ENCODE results near the gene DYNC1I1.

DYNC1I1 gene

GRCh38 chr7:95793658-95794057 lies 21.3 kb downstream of the DYNC1I1 start:
- no peak for DNase-seq (ENCODE audit: low spot score)

DNA sequence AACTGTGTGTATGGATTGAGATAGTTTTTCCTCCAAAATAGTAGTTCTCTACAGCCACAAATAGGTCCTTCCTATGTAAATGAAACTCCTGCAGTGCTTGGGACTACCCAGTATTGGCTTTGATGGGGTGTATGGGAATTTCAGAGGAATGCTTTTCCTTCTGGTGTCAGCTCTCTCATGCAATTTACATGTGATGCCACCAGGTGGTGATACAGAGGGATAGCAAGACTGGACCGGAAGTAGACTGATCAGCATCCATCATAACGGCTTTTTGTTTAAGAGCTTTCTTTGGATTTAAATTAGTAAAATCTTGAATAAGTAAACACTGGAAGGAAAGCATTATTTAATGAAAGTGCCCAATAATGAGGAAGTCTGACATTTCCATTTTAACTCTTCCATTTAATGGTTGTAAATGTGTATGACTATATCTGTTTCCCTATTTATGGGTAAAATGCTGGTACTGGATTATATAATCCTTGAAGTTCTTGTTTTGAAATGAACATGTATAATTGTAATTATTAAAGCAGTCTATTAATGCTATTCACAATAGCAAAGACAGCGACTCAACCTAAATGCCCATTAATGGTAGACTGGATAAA lies 22.7 kb downstream of the DYNC1I1 start:
- no peak for DNase-seq (ENCODE audit: low spot score)

- no peak for DNase-seq (ENCODE audit: low spot score)
Measured at GRCh38 chr7:95796617-95797016, 24.3 kb downstream of the DYNC1I1 start.

GRCh38 chr7:95798401-95798930 lies 26.1 kb downstream of the DYNC1I1 start:
- DNase-seq (ENCODE audit: low spot score), result no peak

DNA sequence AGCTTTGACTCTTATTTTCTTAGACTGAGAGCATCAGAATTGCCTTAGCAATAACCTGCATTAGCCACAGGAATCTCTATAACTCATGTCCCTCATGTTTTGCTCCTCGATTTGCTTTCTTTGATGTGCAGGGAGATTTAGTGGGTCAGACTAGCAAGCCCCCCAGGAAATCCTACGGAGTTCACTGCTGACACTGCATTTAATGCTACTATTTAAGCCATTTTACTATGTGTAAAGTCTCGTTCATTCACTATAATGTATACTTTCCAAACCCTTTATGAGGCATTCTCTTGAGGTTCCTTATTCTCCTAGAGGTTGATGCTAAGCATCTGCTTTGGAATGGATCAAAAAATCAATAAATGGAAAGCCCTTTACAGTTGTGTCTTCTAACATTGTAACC lies 28.4 kb downstream of the DYNC1I1 start:
- DNase-seq (ENCODE audit: low spot score), result no peak

DNA sequence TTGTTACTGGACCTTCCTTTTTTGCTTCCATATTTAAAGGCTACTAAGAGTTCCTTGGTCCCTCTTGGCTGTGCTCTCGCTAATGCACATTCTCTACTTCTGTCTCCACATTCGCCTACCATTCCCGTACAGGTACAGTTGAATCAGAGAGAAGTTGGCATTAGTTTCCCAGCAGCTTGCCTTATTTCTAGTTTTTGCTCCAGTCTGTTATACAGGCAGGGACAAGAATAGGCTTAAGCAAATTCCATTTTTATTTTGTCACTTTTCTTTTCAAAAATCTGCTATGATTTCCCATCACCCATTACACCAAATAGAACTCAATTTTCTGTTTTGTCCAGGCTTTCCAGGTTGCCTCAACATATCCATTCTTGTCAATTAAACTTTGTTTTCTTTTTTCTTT lies 29.9 kb downstream of the DYNC1I1 start:
- DNase-seq (ENCODE audit: low spot score), result no peak

- no peak for DNase-seq (ENCODE audit: low spot score)
Measured at GRCh38 chr7:95804052-95804451, 31.7 kb downstream of the DYNC1I1 start.

DNA sequence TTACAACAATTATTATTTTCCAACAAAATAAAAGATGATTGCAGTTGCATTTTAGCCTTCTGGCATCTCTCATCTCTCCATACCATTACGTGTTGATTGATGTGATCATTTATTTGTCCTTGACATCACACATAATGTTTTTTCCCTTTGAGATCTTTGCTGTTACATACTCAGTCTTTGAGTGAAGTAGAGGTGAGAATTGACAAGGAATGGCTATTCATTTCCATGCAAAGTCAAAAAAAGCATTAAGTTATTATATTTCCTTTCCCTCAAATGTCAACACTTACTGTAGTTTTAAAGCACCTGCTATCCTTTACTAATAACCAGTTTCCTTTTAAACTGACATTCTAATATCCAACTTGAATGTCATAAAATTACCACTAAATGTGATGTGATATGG lies 33.6 kb downstream of the DYNC1I1 start:
- no peak for DNase-seq (ENCODE audit: low spot score)

DNA sequence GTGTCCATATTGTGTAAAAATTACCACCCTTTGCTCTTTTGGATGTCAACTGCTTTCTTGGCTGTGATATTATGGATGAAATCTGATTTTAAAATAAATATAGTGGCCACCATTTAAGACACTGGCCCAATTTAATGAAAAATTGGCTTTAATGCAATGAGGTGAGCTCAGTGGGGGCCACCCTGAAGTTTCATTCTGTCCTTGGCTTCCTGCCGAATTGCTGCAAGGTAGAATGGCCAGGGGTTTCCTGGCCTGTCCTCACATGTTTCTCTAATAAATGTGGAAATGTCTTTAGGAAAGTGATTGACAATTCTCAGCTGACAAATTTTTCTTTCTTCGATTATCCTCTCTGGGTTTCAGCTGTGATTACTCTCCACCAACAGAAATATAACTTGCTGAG lies 36.0 kb downstream of the DYNC1I1 start:
- DNase-seq (ENCODE audit: low spot score), result no peak

DNA sequence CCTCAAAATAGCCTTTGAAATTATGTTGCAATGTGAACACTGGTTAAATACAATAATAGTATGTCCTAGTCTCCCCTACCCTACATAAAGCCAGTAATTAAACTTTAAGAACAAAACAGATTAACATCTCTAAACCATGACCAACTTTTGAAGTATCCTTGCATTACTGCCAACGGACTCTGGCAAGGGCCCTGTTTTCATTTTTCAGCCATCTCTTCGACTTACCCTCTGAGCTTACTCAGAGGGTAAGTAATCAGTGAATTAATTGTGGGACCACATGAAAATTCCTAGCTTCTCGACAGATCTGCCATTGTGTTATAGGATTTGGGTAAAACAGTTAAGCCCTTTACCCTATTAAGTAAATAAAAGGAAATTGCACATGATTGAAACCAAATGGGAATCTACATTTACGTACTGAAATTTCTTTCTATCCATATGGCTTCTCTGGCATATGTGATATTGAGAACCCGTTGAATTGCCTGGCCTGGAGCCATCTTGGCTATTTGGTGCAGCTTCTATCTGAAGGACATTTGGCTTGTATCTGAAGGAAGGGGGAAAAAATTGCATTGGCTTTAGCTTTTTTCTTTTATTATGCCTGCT lies 39.6 kb downstream of the DYNC1I1 start:
- no peak for DNase-seq (ENCODE audit: low spot score)

- no peak for DNase-seq (ENCODE audit: low spot score)
Measured at GRCh38 chr7:95814721-95815120, 42.4 kb downstream of the DYNC1I1 start.

- DNase-seq (ENCODE audit: low spot score), result no peak
Measured at GRCh38 chr7:95817866-95818640, 45.7 kb downstream of the DYNC1I1 start.

DNA sequence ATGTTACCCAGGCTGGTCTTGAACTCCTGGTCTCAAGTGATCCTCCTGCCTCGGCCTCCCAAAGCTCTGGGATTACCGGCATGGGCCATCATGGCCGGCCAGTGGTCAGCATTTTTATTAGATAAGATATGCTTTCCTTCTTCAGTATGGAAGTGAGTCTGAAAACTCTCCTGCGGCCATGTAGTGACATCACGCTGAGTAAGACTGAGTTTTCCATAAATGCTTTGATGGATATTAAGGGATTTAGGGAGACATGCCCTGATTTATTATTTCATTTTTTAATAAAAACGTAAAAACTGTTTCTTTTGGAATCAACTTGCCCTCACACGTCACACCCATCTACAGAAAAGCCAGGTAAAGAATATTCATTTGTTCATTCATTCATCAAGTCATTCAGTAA lies 48.4 kb downstream of the DYNC1I1 start:
- no peak for DNase-seq (ENCODE audit: low spot score)

GRCh38 chr7:95822717-95823116 lies 50.4 kb downstream of the DYNC1I1 start:
- DNase-seq (ENCODE audit: low spot score), result no peak

- DNase-seq (ENCODE audit: low spot score), result no peak
Measured at GRCh38 chr7:95824616-95825015, 52.3 kb downstream of the DYNC1I1 start.

DNA sequence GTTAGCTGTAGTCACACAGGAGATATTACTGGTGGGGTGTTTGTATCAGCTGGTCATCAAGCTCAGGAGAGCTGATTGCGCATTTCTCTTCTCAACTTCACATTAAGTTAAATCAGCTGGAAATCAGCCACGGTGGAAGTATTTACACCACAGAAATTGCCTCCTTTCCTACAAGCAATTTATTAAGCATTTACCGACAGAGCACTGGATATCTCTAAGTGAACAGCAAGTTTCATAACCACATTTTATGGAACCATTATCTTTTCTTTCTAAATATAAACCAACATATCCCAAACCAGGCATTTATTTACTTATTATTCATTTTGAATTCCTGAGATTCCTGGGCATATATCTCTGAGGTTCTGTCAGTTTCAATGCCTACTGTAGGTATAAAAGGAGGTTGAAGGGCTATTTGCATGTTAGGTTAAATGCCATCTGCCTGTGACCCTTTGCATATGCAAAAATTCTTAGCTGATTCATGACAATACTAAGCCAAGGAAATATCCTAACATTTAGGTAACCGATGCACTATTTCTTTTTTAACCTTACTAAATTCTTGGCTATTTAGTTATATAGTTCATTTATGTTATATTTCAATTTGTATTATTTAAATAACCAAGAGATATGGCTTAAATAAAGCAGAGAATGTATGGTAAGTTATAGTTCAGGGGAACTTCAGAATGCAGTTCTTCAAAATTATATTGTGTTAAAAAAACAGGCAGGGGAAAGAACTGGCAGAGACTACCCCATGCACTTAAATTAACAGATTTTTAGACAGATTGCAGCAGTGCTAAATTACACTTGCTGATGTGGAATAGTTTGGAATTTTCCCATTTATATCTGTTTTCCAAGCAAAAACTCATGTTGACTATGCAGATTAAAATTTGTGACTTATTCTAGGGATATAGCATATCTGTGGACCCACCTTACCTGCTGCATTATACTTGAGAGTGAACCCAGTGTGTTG lies 56.8 kb downstream of the DYNC1I1 start:
- no peak for DNase-seq (ENCODE audit: low spot score)

GRCh38 chr7:95840953-95841950 lies 68.9 kb downstream of the DYNC1I1 start:
- DNase-seq (ENCODE audit: low spot score), result no peak

GRCh38 chr7:95843286-95843685 lies 70.9 kb downstream of the DYNC1I1 start:
- no peak for DNase-seq (ENCODE audit: low spot score)

- no peak for DNase-seq (ENCODE audit: low spot score)
Measured at GRCh38 chr7:95845007-95845406, 72.7 kb downstream of the DYNC1I1 start.

DNA sequence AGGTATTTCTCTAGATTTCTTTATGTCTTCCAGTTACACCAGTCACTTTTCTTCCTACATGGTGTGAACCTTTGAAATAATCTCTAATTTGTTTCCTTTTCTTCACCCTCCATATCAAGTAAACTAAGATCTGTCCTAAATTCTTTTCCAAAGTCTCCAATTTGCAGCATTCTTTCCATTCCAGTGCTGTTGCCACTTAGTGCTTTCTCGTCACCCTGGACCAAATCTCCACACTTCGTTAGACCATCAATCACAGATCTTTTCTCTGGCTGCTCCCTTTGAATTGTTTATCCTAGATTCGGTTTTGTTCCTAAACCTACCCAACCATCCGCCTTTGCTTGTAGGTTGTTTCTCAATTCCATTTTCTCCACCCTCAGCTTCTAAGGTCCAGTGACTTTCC lies 74.7 kb downstream of the DYNC1I1 start:
- no peak for DNase-seq (ENCODE audit: low spot score)

DNA sequence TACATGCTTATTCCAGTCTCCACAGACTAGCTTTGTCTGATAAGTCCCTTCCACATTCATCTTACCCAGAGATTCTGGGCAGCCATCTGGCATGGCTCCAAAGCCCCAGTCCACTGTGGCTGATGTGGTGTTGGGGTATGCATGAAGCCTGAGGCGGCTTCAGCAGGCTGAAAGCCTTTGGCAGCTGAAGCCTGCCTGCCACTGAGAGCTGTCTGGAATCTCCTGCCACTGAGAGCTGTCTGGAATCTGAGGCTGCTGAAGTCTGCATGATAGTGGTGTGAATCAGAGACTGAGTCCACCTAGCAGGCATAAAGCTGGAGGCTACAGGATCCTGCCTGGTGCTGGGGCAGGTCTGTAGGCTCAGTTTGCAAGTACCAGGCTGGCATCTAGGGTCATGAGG lies 87.1 kb downstream of the DYNC1I1 start:
- no peak for DNase-seq (ENCODE audit: low spot score)

All from globus pallidus (tissue), 1 donor.